HepG2 (cell line): ENCODE results near the gene SH3BP2. TPM values are rescaled to one million over a fixed set of nuclear protein-coding genes. Genes with fewer than 3 reads are reported as not detected.

ENCODE experiments used
- ATAC-seq: fragments of 200-7000 bp; cut with Tn5 transposase; 3 replicates; pipeline ENCODE4 v1.9.1; 2020; ENCODE audit warnings: mild to moderate bottlenecking, moderate library complexity
- BruUV-seq: library from RNA; stranded (reverse); fragments of 400-500 nt; replicated peaks from 2 replicates; lab custom pipeline; 2021; lab: Mats Ljungman, UMichigan
- CTCF ChIA-PET: fragments of 300-600 bp; formaldehyde crosslinking; extraction: SDS; loops from one replicate; lab custom pipeline; 2021; ENCODE audit warnings: low total read pairs, inconsistent platforms, low intra/inter-chr PET ratio; lab: Yijun Ruan, JAX
- POLR2A ChIA-PET: fragments of 350-600 bp; sonication (Branson Sonifier 250); formaldehyde crosslinking; loops from one replicate; lab custom pipeline; 2020; ENCODE audit warnings: antibody characterized with exemption, inconsistent platforms; lab: Yijun Ruan, JAX
- DNase-seq: peaks from one replicate; pipeline ENCODE4 v3.0.0-alpha.2; 2015; ENCODE audit warnings: low spot score
- FAIRE-seq: peaks from 3 replicates; lab custom pipeline; 2011; peaks lifted over from hg19 to GRCh38; lab: Jason Lieb, UNC
- H2AFZ ChIP-seq: one replicate; pipeline ENCODE4 v1.6.1; 2011; ENCODE audit warnings: low read length, inconsistent platforms
- H3K27ac ChIP-seq: fragments of 300-600 bp; 3 replicates; pipeline ENCODE4 v1.8.0; 2011; ENCODE audit warnings: mixed run types, mild to moderate bottlenecking, mixed read lengths, low read length, inconsistent platforms; ENCODE audit not compliant: insufficient read depth; ENCODE audit errors: extremely low read length
- H3K27me3 ChIP-seq, 2 experiments: fragments of 200-600 bp in 1 of 2; 2 replicates in 1 of 2; 3 replicates in 1 of 2; pipeline versions ENCODE4 v1.6.0 to v1.8.0; 2011; ENCODE audit warnings: low read length in 2 of 2, mild to moderate bottlenecking in 2 of 2, moderate library complexity in 2 of 2, inconsistent platforms in 1 of 2; ENCODE audit not compliant: insufficient read depth in 2 of 2, control insufficient read depth in 1 of 2
- H3K36me3 ChIP-seq, 2 experiments: fragments of 200-600 bp in 1 of 2; replicated peaks in 1 of 2; 2 replicates in 1 of 2; 3 replicates in 1 of 2; pipeline versions ENCODE4 v1.5.1 to v1.8.0; 2011; ENCODE audit warnings: low read length in 2 of 2, inconsistent platforms in 1 of 2; ENCODE audit not compliant: insufficient read depth in 2 of 2, control insufficient read depth in 1 of 2
- H3K4me1 ChIP-seq: 2 replicates; pipeline ENCODE4 v1.5.1; 2012; ENCODE audit warnings: low read length, inconsistent platforms; ENCODE audit not compliant: insufficient read depth
- H3K4me2 ChIP-seq: 2 replicates; pipeline ENCODE4 v1.6.0; 2011; ENCODE audit warnings: low read depth, low read length, inconsistent platforms
- H3K4me3 ChIP-seq, 3 experiments: fragments of 200-600 bp in 1 of 3; sonication (generic), shearing (Covaris generic) in 1 of 3; replicated peaks in 1 of 3; 2 replicates each; pipeline ENCODE4 v1.5.1; 2011 to 2016; ENCODE audit warnings: low read length in 3 of 3, inconsistent platforms in 2 of 3, low read depth in 2 of 3, mild to moderate bottlenecking in 2 of 3, control low read depth in 1 of 3, mixed read lengths in 1 of 3; ENCODE audit not compliant: insufficient read depth in 1 of 3
- H3K79me2 ChIP-seq: one replicate; pipeline ENCODE4 v1.6.1; 2011; ENCODE audit warnings: low read length, inconsistent platforms; ENCODE audit not compliant: insufficient read depth
- H3K9ac ChIP-seq: 2 replicates; pipeline ENCODE4 v1.6.0; 2011; ENCODE audit warnings: mild to moderate bottlenecking, low read depth, low read length, inconsistent platforms; ENCODE audit not compliant: insufficient read depth
- H3K9me3 ChIP-seq: 2 replicates; pipeline ENCODE4 v1.5.1; 2012; ENCODE audit warnings: mild to moderate bottlenecking, low read length
- H4K20me1 ChIP-seq: 2 replicates; pipeline ENCODE4 v1.6.0; 2011; ENCODE audit warnings: inconsistent platforms, mild to moderate bottlenecking, low read length, moderate library complexity; ENCODE audit not compliant: insufficient read depth
- NFYC ChIP-seq: IDR thresholded peaks from 2 replicates; pipeline ENCODE4 v1.6.1; 2016; ENCODE audit warnings: missing genetic modification reagents, missing compliant biosample characterization
- ZFP90 ChIP-seq: sonication (generic); formaldehyde crosslinking; IDR thresholded peaks from 2 replicates; pipeline ENCODE4 v1.8.0; 2022; ENCODE audit warnings: missing genetic modification reagents, mild to moderate bottlenecking, inconsistent platforms, borderline replicate concordance
- WGBS: methylation state at CpG from one replicate; pipeline ENCODE4 v1.1.6; 2017; ENCODE audit warnings: low lambda C conversion rate; 5-methylcytosine and 5-hydroxymethylcytosine counted together
- in situ Hi-C: cut with HindIII; loops from 2 replicates; pipeline ENCODE4 v1.10.0; 2017; ENCODE audit warnings: low pct_unique_long_range_greater_than_20kb; ENCODE audit not compliant: extremely low pct_ligation_motif_present
- intact Hi-C: fragments of 100-400 bp; cut with micrococcal nuclease; formaldehyde crosslinking; loops from one replicate; pipeline ENCODE4 v1.10.0; 2022; ENCODE audit not compliant: unreplicated experiment
- polyA plus RNA-seq, 8 experiments: library from polyadenylated mRNA; depleted of rRNA in 3 of 8; stranded (reverse) in 7 of 8; unstranded in 1 of 8; fragments of >200 nt; fragmentation: Illumina TruSeq in 4 of 8; extraction: Trizol in 4 of 8; gene quantifications; 2 replicates each; pipeline versions ENCODE4 v1.2.1 to v1.2.3, GENCODE V29; 2011 to 2016; ENCODE audit warnings: low read depth in 4 of 8, missing spikeins in 1 of 8, mixed read lengths in 1 of 8; ENCODE audit not compliant: insufficient read depth in 1 of 8
- total RNA-seq, 5 experiments: library from RNA; depleted of rRNA; stranded (reverse); fragments of >200 nt; fragmentation: Illumina TruSeq; extraction: Trizol; gene quantifications; 2 replicates each; pipeline ENCODE4 v1.2.3, GENCODE V29; 2016; ENCODE audit warnings: low read depth in 1 of 5
- TF ChIP-seq, protein P1 (sequence below): sonication (generic); formaldehyde crosslinking; conservative IDR thresholded peaks from 2 replicates; pipeline ENCODE4 v1.8.1; 2023; ENCODE audit warnings: missing genetic modification reagents
- TF ChIP-seq, protein P2 (sequence below): sonication (generic); formaldehyde crosslinking; IDR thresholded peaks from 2 replicates; pipeline ENCODE4 v1.4.0; 2020; ENCODE audit warnings: missing genetic modification reagents
- TF ChIP-seq, protein P3 (sequence below), 2 experiments: sonication (generic) in 1 of 2; formaldehyde crosslinking in 1 of 2; IDR thresholded peaks; 2 replicates each; pipeline versions ENCODE4 v1.6.1 to v1.9.0; 2014 to 2022; ENCODE audit warnings: antibody characterized with exemption in 1 of 2, borderline replicate concordance in 1 of 2, inconsistent platforms in 1 of 2, low read depth in 1 of 2, missing genetic modification reagents in 1 of 2

The SH3BP2 gene
- total and polyA plus RNA-seq, 2 of the 13 experiments (the other 11 are each of a cell fraction or from before 2014, with no cell fraction given) = 16.9 to 34.5 TPM

DNA sequence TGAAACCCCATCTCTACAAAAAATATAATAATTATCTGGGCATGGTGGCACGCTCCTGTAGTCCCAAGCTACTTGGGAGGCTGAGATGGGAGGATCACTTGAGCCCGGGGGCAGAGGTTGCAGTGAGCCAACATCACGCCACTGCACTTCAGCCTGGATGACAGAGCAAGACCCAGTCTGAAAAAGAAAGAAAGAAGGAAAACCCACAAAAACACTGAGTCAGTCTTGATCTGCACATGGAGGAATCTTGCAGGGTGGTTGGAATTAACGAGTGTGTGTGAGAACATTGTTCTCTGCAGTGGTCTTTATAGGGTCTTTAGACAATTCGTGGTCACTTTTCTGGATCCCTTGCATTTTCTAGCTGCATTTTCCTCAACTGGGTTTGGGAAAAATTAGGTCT is 74.0 kb downstream of the SH3BP2 start:
- H3K79me2 ChIP-seq = peaks cover 96% of the 10 kb centered on the region
- CTCF ChIA-PET = no interaction called here
- H3K9me3 ChIP-seq = no peaks in the 10 kb centered on the region
- H3K27me3 ChIP-seq = no peaks in the 10 kb centered on the region
- no peak for FAIRE-seq
- in situ Hi-C loops (no loop called here), intact Hi-C loops (loop anchor here (10.0 kb wide), 2 partner anchors 68 to 112 kb away; partner anchors contain the start of gene TNIP2)
- TF ChIP-seq ZFP90 = no peak
- TF ChIP-seq, protein P1, sequence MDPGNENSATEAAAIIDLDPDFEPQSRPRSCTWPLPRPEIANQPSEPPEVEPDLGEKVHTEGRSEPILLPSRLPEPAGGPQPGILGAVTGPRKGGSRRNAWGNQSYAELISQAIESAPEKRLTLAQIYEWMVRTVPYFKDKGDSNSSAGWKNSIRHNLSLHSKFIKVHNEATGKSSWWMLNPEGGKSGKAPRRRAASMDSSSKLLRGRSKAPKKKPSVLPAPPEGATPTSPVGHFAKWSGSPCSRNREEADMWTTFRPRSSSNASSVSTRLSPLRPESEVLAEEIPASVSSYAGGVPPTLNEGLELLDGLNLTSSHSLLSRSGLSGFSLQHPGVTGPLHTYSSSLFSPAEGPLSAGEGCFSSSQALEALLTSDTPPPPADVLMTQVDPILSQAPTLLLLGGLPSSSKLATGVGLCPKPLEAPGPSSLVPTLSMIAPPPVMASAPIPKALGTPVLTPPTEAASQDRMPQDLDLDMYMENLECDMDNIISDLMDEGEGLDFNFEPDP (CRISPR knock-in tag) = 0 out of 2 replicates have a peak, but pooled peaks have one; percentile 16
- no peak for DNase-seq
- H3K4me2 ChIP-seq = peak overlapping the region; percentile 58; the same call in 1 of the 2 replicates
- H3K36me3 ChIP-seq = no peaks in the 10 kb centered on the region; a peak in 1 of 5 replicates
- WGBS = 90% methylated on average over 5 of the region's 5 CpGs
- H3K4me1 ChIP-seq = peaks cover 96% of the 10 kb centered on the region
- no peak overlapping the region for H2AFZ ChIP-seq
- no peak for ATAC-seq
- 0 out of 2 replicates have a peak overlapping the region, but pooled peaks have one; percentile 7 for H3K9ac ChIP-seq
- POLR2A ChIA-PET = interaction anchor here (0.6 to 2.4 kb wide), 5 partner anchors 9 to 464 kb away, joined by 3 to 6 read pairs (median 3); no protein-coding TSS in a partner anchor
- no TSS peak for BruUV-seq
- peaks cover 53% of the 10 kb centered on the region for H4K20me1 ChIP-seq
- no peak overlapping the region; a peak in 1 of 6 replicates for H3K4me3 ChIP-seq
- peak overlapping the region; percentile 67 for H3K27ac ChIP-seq

DNA sequence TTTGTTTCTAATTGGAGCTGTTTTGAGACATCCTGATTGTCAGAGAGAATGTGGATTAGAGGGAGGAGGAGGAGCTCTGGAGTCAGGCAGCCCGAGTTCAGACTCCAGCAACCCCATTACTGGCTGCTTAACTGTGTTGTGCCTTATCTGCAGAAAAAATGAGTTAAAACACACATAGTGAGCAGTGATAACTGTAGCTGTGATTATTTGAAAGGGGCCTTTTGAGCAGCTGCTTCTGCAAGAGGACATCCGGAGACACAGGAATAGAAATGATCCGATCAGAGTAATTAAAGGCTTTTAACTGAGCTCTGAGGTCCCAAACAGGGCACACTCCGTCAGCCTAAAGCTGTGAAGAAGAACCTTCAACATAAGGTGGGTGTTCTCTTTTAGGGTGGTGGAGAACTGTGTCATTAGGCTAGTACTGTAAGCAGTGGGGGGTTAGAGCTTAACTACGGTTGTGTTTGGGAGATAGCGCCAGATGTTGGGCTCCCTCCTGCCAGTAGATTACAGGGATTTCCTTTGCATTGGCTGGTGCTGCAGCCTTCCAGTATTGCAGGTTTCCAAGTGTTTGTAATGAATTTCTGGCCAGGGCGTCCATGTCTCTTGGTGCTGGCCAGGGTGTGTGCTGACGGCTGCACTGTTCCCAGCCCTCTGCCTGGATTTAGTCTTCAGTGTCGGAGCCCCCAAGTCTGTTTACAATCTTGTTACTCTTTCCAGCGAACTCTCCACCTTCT is 75.0 kb downstream of the SH3BP2 start:
- Histone ChIP-seq H3K4me2 (peak overlapping the region; percentile 51), H3K9me3 (no peaks in the 10 kb centered on the region), H3K4me1 (peaks cover 89% of the 10 kb centered on the region), H3K79me2 (peaks cover 95% of the 10 kb centered on the region), H3K4me3 (no peak overlapping the region), H3K27ac (peak overlapping the region; percentile 67), H3K27me3 (no peaks in the 10 kb centered on the region), H4K20me1 (peaks cover 48% of the 10 kb centered on the region), H3K36me3 (no peaks in the 10 kb centered on the region; a peak in 1 of 5 replicates), H3K9ac (peak overlapping the region; percentile 23), H2AFZ (no peak overlapping the region)
- WGBS = 61% methylated on average over 8 of the region's 10 CpGs
- in situ Hi-C loops (no loop called here), intact Hi-C loops (loop anchor here (10.0 kb wide), 2 partner anchors 67 to 113 kb away; partner anchors contain the start of gene TNIP2)
- ChIA-PET POLR2A (interaction anchor here (1.7 to 2.4 kb wide), 2 partner anchors 10 to 12 kb away, joined by 4 to 6 read pairs; no protein-coding TSS in a partner anchor), CTCF (no interaction called here)
- DNase-seq = peak; percentile 32
- BruUV-seq = no TSS peak
- peak; percentile 60 for ATAC-seq
- no peak for FAIRE-seq
- TF ChIP-seq, protein P2, sequence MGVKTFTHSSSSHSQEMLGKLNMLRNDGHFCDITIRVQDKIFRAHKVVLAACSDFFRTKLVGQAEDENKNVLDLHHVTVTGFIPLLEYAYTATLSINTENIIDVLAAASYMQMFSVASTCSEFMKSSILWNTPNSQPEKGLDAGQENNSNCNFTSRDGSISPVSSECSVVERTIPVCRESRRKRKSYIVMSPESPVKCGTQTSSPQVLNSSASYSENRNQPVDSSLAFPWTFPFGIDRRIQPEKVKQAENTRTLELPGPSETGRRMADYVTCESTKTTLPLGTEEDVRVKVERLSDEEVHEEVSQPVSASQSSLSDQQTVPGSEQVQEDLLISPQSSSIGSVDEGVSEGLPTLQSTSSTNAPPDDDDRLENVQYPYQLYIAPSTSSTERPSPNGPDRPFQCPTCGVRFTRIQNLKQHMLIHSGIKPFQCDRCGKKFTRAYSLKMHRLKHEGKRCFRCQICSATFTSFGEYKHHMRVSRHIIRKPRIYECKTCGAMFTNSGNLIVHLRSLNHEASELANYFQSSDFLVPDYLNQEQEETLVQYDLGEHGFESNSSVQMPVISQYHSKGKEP (CRISPR knock-in tag) = no peak
- TF ChIP-seq NFYC (CRISPR knock-in tag) = no peak
- TF ChIP-seq, protein P3, sequence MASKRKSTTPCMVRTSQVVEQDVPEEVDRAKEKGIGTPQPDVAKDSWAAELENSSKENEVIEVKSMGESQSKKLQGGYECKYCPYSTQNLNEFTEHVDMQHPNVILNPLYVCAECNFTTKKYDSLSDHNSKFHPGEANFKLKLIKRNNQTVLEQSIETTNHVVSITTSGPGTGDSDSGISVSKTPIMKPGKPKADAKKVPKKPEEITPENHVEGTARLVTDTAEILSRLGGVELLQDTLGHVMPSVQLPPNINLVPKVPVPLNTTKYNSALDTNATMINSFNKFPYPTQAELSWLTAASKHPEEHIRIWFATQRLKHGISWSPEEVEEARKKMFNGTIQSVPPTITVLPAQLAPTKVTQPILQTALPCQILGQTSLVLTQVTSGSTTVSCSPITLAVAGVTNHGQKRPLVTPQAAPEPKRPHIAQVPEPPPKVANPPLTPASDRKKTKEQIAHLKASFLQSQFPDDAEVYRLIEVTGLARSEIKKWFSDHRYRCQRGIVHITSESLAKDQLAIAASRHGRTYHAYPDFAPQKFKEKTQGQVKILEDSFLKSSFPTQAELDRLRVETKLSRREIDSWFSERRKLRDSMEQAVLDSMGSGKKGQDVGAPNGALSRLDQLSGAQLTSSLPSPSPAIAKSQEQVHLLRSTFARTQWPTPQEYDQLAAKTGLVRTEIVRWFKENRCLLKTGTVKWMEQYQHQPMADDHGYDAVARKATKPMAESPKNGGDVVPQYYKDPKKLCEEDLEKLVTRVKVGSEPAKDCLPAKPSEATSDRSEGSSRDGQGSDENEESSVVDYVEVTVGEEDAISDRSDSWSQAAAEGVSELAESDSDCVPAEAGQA (IDR thresholded peaks at IDR 0.05; ENCODE audit: low read depth) = no peak
- TF ChIP-seq, protein P3 (CRISPR knock-in tag; IDR thresholded peaks at IDR 0.05; ENCODE audit: borderline replicate concordance) = no peak
